ENCODE measurements around the gene YJEFN3. TPM values are rescaled to one million over a fixed set of nuclear protein-coding genes. Genes with fewer than 3 reads are reported as not detected.
A peak's percentile ranks its signal among the peaks of the same experiment; 100 is the strongest.

The YJEFN3 gene
- total and polyA plus RNA-seq, 2 of the 8 experiments (the other 6 are each of a cell fraction or from before 2014, with no cell fraction given), result 5.7 to 9.4 TPM

- TF ChIP-seq USF2 (IDR thresholded peaks at IDR 0.05; ENCODE audit: low read length), result peak; percentile 98
- peak in 1 of 2 experiments; percentile 88; a peak in 2 of 4 replicates for TF ChIP-seq SIN3A (conservative IDR thresholded peaks at IDR 0.05 in 1 of 2, IDR thresholded peaks at IDR 0.05 in 1 of 2; ENCODE audit: low read depth in 1 of 2, low read length in 2 of 2)
These were observed 39.6 kb upstream of the YJEFN3 start (continued) for GRCh38 chr19:19488875-19489690.

Measured in H1 (cell line).